Esophagus muscularis mucosa (tissue), 4 donors: Measurements from ENCODE around the gene APMAP. TPM values are rescaled to one million over a fixed set of nuclear protein-coding genes. Genes with fewer than 3 reads are reported as not detected.

ENCODE experiments used
- DNase-seq: peaks from one replicate; pipeline ENCODE4 v3.0.0-alpha.2; 2017; ENCODE audit errors: extremely low spot score
- H3K27ac ChIP-seq, 4 donors: fragments of 200-600 bp; sonication (generic); replicated peaks in 1 of 4; 1 replicate in 3 of 4; 2 replicates in 1 of 4; pipeline ENCODE4 v1.5.1; 2016 to 2019; ENCODE audit warnings: mild to moderate bottlenecking in 1 of 4
- H3K27me3 ChIP-seq, 4 donors: fragments of 200-600 bp; sonication (generic); one replicate each; pipeline versions ENCODE4 v1.5.1 to v1.6.0; 2016 to 2019
- H3K36me3 ChIP-seq, 4 donors: fragments of 200-600 bp; sonication (generic); one replicate each; pipeline ENCODE4 v1.5.1; 2016 to 2019
- H3K4me1 ChIP-seq, 4 donors: fragments of 200-600 bp; sonication (generic); one replicate each; pipeline ENCODE4 v1.5.1; 2016 to 2019
- H3K4me3 ChIP-seq, 4 donors: fragments of 200-600 bp; sonication (generic); 1 replicate in 2 of 4; 2 replicates in 2 of 4; pipeline ENCODE4 v1.5.1; 2016 to 2019; ENCODE audit warnings: mild to moderate bottlenecking in 4 of 4, moderate library complexity in 1 of 4
- H3K9me3 ChIP-seq, 4 donors: fragments of 200-600 bp; sonication (generic); 1 replicate in 3 of 4; 2 replicates in 1 of 4; pipeline ENCODE4 v1.5.1; 2016 to 2019
- CTCF ChIP-seq, 3 experiments: fragments of 200-600 bp in 2 of 3; fragments of 450-650 bp in 1 of 3; sonication (generic) in 2 of 3; IDR thresholded peaks; one replicate each; pipeline ENCODE4 v1.5.1; 2017 to 2019; ENCODE audit warnings: antibody characterized with exemption in 3 of 3, mild to moderate bottlenecking in 2 of 3, moderate library complexity in 1 of 3
- EP300 ChIP-seq: sonication (generic); formaldehyde crosslinking; IDR thresholded peaks from one replicate; pipeline ENCODE4 v1.6.1; 2017; ENCODE audit warnings: antibody characterized with exemption
- POLR2A ChIP-seq: fragments of 450-650 bp; IDR thresholded peaks from one replicate; pipeline ENCODE4 v1.6.1; 2017; ENCODE audit warnings: antibody characterized with exemption, moderate library complexity, mild to moderate bottlenecking, low read depth
- POLR2AphosphoS5 ChIP-seq, 2 donors: sonication (generic); formaldehyde crosslinking; IDR thresholded peaks; one replicate each; pipeline ENCODE4 v1.6.1; 2017; ENCODE audit warnings: antibody characterized with exemption in 2 of 2
- WGBS: methylation state at CpG from one replicate; pipeline ENCODE4 v1.1.5; 2018; 5-methylcytosine and 5-hydroxymethylcytosine counted together
- intact Hi-C: fragments of 100-400 bp; cut with DNase I; formaldehyde crosslinking; loops from one replicate; pipeline ENCODE4 v1.15.1; 2023
- total RNA-seq, 4 donors: library from RNA; depleted of rRNA; stranded (reverse); fragments of >200 nt; gene quantifications; one replicate each; pipeline versions ENCODE4 v1.1.0 to v1.2.1, GENCODE V29; 2016

APMAP gene
- total RNA-seq, 4 donors from 2014 or later: 21.6 to 35.6 (median 32.5) TPM

GRCh38 chr20:25025091-25025861, 32.7 kb upstream of the APMAP start:
- Histone ChIP-seq H3K27ac (no peak overlapping the region), H3K4me3 (no peak overlapping the region), H3K4me1 (peaks cover 23 to 55% (median 43%) of the 10 kb centered on the region in 4 donors), H3K27me3 (no peaks in the 10 kb centered on the region), H3K9me3 (no peaks in the 10 kb centered on the region), H3K36me3 (peaks cover 8 to 55% (median 34%) of the 10 kb centered on the region in 4 donors)
- intact Hi-C loops: no loop called here
- TF ChIP-seq POLR2A (no peak), CTCF (IDR thresholded peaks at IDR 0.05) (no peak)
- 85% methylated on average over 14 of the region's 14 CpGs for WGBS
- no peak for DNase-seq

- Histone ChIP-seq H3K36me3 (peaks cover 18 to 56% (median 36%) of the 10 kb centered on the region in 4 donors), H3K27me3 (no peaks in the 10 kb centered on the region), H3K4me1 (peaks cover 23 to 51% (median 38%) of the 10 kb centered on the region in 4 donors), H3K9me3 (no peaks in the 10 kb centered on the region), H3K27ac (no peak overlapping the region), H3K4me3 (no peak overlapping the region)
- WGBS: 95% methylated on average over 3 of the region's 4 CpGs
- intact Hi-C loops: no loop called here
- TF ChIP-seq CTCF (IDR thresholded peaks at IDR 0.05): no peak
- TF ChIP-seq POLR2AphosphoS5 (IDR thresholded peaks at IDR 0.05): no peak
- no peak for TF ChIP-seq POLR2A
- TF ChIP-seq EP300: no peak
- no peak for DNase-seq
Observed at GRCh38 chr20:25024171-25024570, 31.6 kb upstream of the APMAP start.

- H3K27ac ChIP-seq: no peak overlapping the region
- no peaks in the 10 kb centered on the region for H3K9me3 ChIP-seq
- DNase-seq: no peak
- peaks cover 23 to 51% (median 38%) of the 10 kb centered on the region in 4 donors for H3K4me1 ChIP-seq
- intact Hi-C loops: no loop called here
- peaks cover 21 to 56% (median 40%) of the 10 kb centered on the region in 4 donors for H3K36me3 ChIP-seq
- TF ChIP-seq EP300: no peak
- TF ChIP-seq POLR2AphosphoS5 (IDR thresholded peaks at IDR 0.05): no peak
- TF ChIP-seq CTCF (IDR thresholded peaks at IDR 0.05): no peak
- no peak for TF ChIP-seq POLR2A
- no peaks in the 10 kb centered on the region for H3K27me3 ChIP-seq
- 92% methylated on average over 9 of the region's 10 CpGs for WGBS
- no peak overlapping the region for H3K4me3 ChIP-seq
Observed at GRCh38 chr20:25023356-25023755, 30.8 kb upstream of the APMAP start.

GRCh38 chr20:25022680-25023079, 30.1 kb upstream of the APMAP start:
- DNase-seq: no peak
- no peak for TF ChIP-seq EP300
- TF ChIP-seq POLR2AphosphoS5 (IDR thresholded peaks at IDR 0.05): no peak
- no peak for TF ChIP-seq POLR2A
- no peak for TF ChIP-seq CTCF (IDR thresholded peaks at IDR 0.05)
- H3K27ac ChIP-seq: no peak overlapping the region
- intact Hi-C loops: no loop called here
- peaks cover 23 to 55% (median 39%) of the 10 kb centered on the region in 4 donors for H3K4me1 ChIP-seq
- 80% methylated on average over 5 of the region's 11 CpGs for WGBS
- no peaks in the 10 kb centered on the region for H3K9me3 ChIP-seq
- H3K4me3 ChIP-seq: no peak overlapping the region
- no peaks in the 10 kb centered on the region for H3K27me3 ChIP-seq
- H3K36me3 ChIP-seq: peaks cover 24 to 62% (median 43%) of the 10 kb centered on the region in 4 donors

- DNase-seq: no peak
- no peak for TF ChIP-seq CTCF (IDR thresholded peaks at IDR 0.05)
- no peak for TF ChIP-seq POLR2A
- no peak for TF ChIP-seq EP300
- TF ChIP-seq POLR2AphosphoS5 (IDR thresholded peaks at IDR 0.05): no peak
- intact Hi-C loops: no loop called here
- H3K27ac ChIP-seq: no peak overlapping the region
- no peaks in the 10 kb centered on the region for H3K27me3 ChIP-seq
- H3K4me3 ChIP-seq: no peak overlapping the region
- peaks cover 24 to 76% (median 52%) of the 10 kb centered on the region in 4 donors for H3K36me3 ChIP-seq
- H3K4me1 ChIP-seq: peaks cover 19 to 53% (median 37%) of the 10 kb centered on the region in 4 donors
- 100% methylated on average over 3 of the region's 6 CpGs for WGBS
- H3K9me3 ChIP-seq: no peaks in the 10 kb centered on the region
Observed at GRCh38 chr20:25021336-25021735, 28.8 kb upstream of the APMAP start.
